SK-N-SH (cell line): ENCODE measurements around the gene GPN1. TPM values are rescaled to one million over a fixed set of nuclear protein-coding genes. Genes with fewer than 3 reads are reported as not detected.

Experiments
- CTCF ChIA-PET: fragments of 300-600, 350-600 bp; formaldehyde crosslinking; extraction: SDS; loops from one replicate; lab custom pipeline; 2021; lab: Yijun Ruan, JAX
- POLR2A ChIA-PET: fragments of 350-600 bp; sonication (Branson Sonifier 250); formaldehyde crosslinking; extraction: SDS; loops from one replicate; lab custom pipeline; 2020; ENCODE audit warnings: antibody characterized with exemption, inconsistent platforms; lab: Yijun Ruan, JAX
- DNase-seq: peaks from one replicate; pipeline ENCODE4 v3.0.0; 2012
- H2AFZ ChIP-seq: fragments of 200-600 bp; sonication (generic); 2 replicates; pipeline ENCODE4 v1.8.1; 2016; ENCODE audit warnings: antibody characterized with exemption, mild to moderate bottlenecking, low read depth
- H3F3A ChIP-seq: fragments of 200-600 bp; sonication (generic); replicated peaks from 2 replicates; pipeline ENCODE3; 2016; ENCODE audit warnings: antibody characterized with exemption, mild to moderate bottlenecking; ENCODE audit not compliant: insufficient read depth
- H3K27ac ChIP-seq, 2 experiments: fragments of 200-500 bp in 1 of 2; fragments of 200-600 bp in 1 of 2; sonication (Bioruptor generic) in 1 of 2; sonication (generic), shearing (Covaris generic) in 1 of 2; 2 replicates each; pipeline versions ENCODE4 v1.5.1 to v1.6.1; 2014 to 2016; ENCODE audit warnings: low read depth in 2 of 2, inconsistent platforms in 1 of 2, low read length in 1 of 2, mild to moderate bottlenecking in 1 of 2, mixed read lengths in 1 of 2
- H3K27me3 ChIP-seq: fragments of 200-600 bp; sonication (generic), shearing (Covaris generic); 2 replicates; pipeline ENCODE4 v1.6.1; 2016; ENCODE audit warnings: mixed run types; ENCODE audit not compliant: insufficient read depth
- H3K36me3 ChIP-seq, 2 experiments: fragments of 200-500 bp in 1 of 2; fragments of 200-600 bp in 1 of 2; sonication (Bioruptor generic) in 1 of 2; sonication (generic) in 1 of 2; replicated peaks in 1 of 2; 2 replicates each; pipeline versions ENCODE3 to v1.5.1; 2014 to 2016; ENCODE audit warnings: low read length in 1 of 2, mild to moderate bottlenecking in 1 of 2; ENCODE audit not compliant: insufficient read depth in 2 of 2, control insufficient read depth in 1 of 2
- H3K4me1 ChIP-seq, 2 experiments: fragments of 200-500 bp in 1 of 2; fragments of 200-600 bp in 1 of 2; sonication (Bioruptor generic) in 1 of 2; sonication (generic), shearing (Covaris generic) in 1 of 2; 2 replicates each; pipeline versions ENCODE4 v1.5.1 to v1.6.1; 2014 to 2016; ENCODE audit warnings: low read depth in 1 of 2, low read length in 1 of 2, mixed run types in 1 of 2; ENCODE audit not compliant: insufficient read depth in 2 of 2, control insufficient read depth in 1 of 2
- H3K4me2 ChIP-seq: fragments of 200-600 bp; sonication (generic), shearing (Covaris generic); 2 replicates; pipeline ENCODE4 v1.6.1; 2017; ENCODE audit warnings: mixed run types
- H3K4me3 ChIP-seq, 2 experiments: fragments of 200-500 bp in 1 of 2; fragments of 200-600 bp in 1 of 2; sonication (Bioruptor generic) in 1 of 2; sonication (generic), shearing (Covaris generic) in 1 of 2; 2 replicates each; pipeline versions ENCODE4 v1.5.1 to v1.8.1; 2014 to 2016; ENCODE audit warnings: low read depth in 2 of 2, inconsistent platforms in 1 of 2, low read length in 1 of 2, mild to moderate bottlenecking in 1 of 2, mixed read lengths in 1 of 2, moderate library complexity in 1 of 2
- H3K79me2 ChIP-seq: fragments of 200-600 bp; sonication (generic); 2 replicates; pipeline ENCODE4 v1.8.1; 2017; ENCODE audit warnings: mild to moderate bottlenecking; ENCODE audit not compliant: insufficient read depth
- H3K9ac ChIP-seq: fragments of 200-600 bp; sonication (generic); 2 replicates; pipeline ENCODE4 v1.6.1; 2017; ENCODE audit warnings: mixed run types
- H3K9me2 ChIP-seq: fragments of 200-600 bp; sonication (generic); 2 replicates; pipeline ENCODE4 v1.6.1; 2017; ENCODE audit warnings: mixed run types
- H3K9me3 ChIP-seq: fragments of 200-600 bp; sonication (generic); 2 replicates; pipeline ENCODE4 v1.6.1; 2017; ENCODE audit warnings: mixed run types, mild to moderate bottlenecking, moderate library complexity
- H4K20me1 ChIP-seq: fragments of 200-600 bp; sonication (generic); 2 replicates; pipeline ENCODE4 v1.6.1; 2017; ENCODE audit warnings: mild to moderate bottlenecking, mixed run types; ENCODE audit not compliant: insufficient read depth
- EP300 ChIP-seq, 2 experiments: IDR thresholded peaks; 2 replicates each; pipeline versions ENCODE4 v1.4.0 to v1.6.1; 2012; ENCODE audit warnings: borderline replicate concordance in 1 of 2, low read depth in 1 of 2, low read length in 1 of 2
- FOSL2 ChIP-seq: IDR thresholded peaks from 2 replicates; pipeline ENCODE4 v1.4.0; 2012; ENCODE audit warnings: low read depth, mild to moderate bottlenecking, moderate library complexity, borderline replicate concordance
- FOXJ3 ChIP-seq: sonication (generic); formaldehyde crosslinking; IDR thresholded peaks from 2 replicates; pipeline ENCODE4 v1.5.1; 2020; ENCODE audit warnings: mild to moderate bottlenecking, missing genetic modification reagents
- FOXM1 ChIP-seq: IDR thresholded peaks from 2 replicates; pipeline ENCODE4 v1.4.0; 2012; ENCODE audit warnings: low read depth, mild to moderate bottlenecking
- GABPA ChIP-seq: IDR thresholded peaks from 2 replicates; pipeline ENCODE4 v1.4.0; 2012; ENCODE audit warnings: low read depth, mild to moderate bottlenecking
- GATA2 ChIP-seq: sonication (generic); formaldehyde crosslinking; IDR thresholded peaks from 2 replicates; pipeline ENCODE4 v1.5.0; 2020; ENCODE audit warnings: mild to moderate bottlenecking, missing genetic modification reagents
- MAX ChIP-seq: IDR thresholded peaks from 2 replicates; pipeline ENCODE4 v1.4.0; 2012; ENCODE audit warnings: low read depth
- MEF2A ChIP-seq: IDR thresholded peaks from 2 replicates; pipeline ENCODE4 v1.4.0; 2012; ENCODE audit warnings: low read depth, borderline replicate concordance
- MXI1 ChIP-seq: IDR thresholded peaks from 2 replicates; pipeline ENCODE4 v1.6.1; 2012; ENCODE audit warnings: mild to moderate bottlenecking, low read depth, low read length, improper control_type of control experiment
- NFIC ChIP-seq: IDR thresholded peaks from 2 replicates; pipeline ENCODE4 v1.4.0; 2012; ENCODE audit warnings: borderline replicate concordance
- POLR2AphosphoS5 ChIP-seq: IDR thresholded peaks from 2 replicates; pipeline ENCODE4 v1.6.1; 2012; ENCODE audit warnings: low read depth, low read length
- RAD21 ChIP-seq: IDR thresholded peaks from 2 replicates; pipeline ENCODE4 v1.6.1; 2012; ENCODE audit warnings: mild to moderate bottlenecking, low read length
- RCOR1 ChIP-seq: fragments of 150-350 bp; IDR thresholded peaks from 2 replicates; pipeline ENCODE4 v1.6.1; 2017; ENCODE audit warnings: antibody characterized with exemption, low read length
- RFX5 ChIP-seq: IDR thresholded peaks from 2 replicates; pipeline ENCODE4 v1.6.1; 2012; ENCODE audit warnings: mild to moderate bottlenecking, improper control_type of control experiment, low read length
- RXRA ChIP-seq: IDR thresholded peaks from 2 replicates; pipeline ENCODE4 v1.4.0; 2012; ENCODE audit warnings: low read depth, mild to moderate bottlenecking, borderline replicate concordance
- SIN3A ChIP-seq: IDR thresholded peaks from 2 replicates; pipeline ENCODE4 v1.6.1; 2012; ENCODE audit warnings: low read depth, mild to moderate bottlenecking, low read length, moderate library complexity, borderline replicate concordance
- SMC3 ChIP-seq: IDR thresholded peaks from 2 replicates; pipeline ENCODE4 v1.6.1; 2012; ENCODE audit warnings: low read depth, low read length, improper control_type of control experiment
- TAF1 ChIP-seq: IDR thresholded peaks from 2 replicates; pipeline ENCODE4 v1.6.1; 2012; ENCODE audit warnings: low read depth, mild to moderate bottlenecking, low read length, moderate library complexity, borderline replicate concordance
- TCF12 ChIP-seq: IDR thresholded peaks from 2 replicates; pipeline ENCODE4 v1.4.0; 2012
- TEAD4 ChIP-seq: IDR thresholded peaks from 2 replicates; pipeline ENCODE4 v1.4.0; 2012; ENCODE audit warnings: mild to moderate bottlenecking, borderline replicate concordance; ENCODE audit not compliant: insufficient read depth
- USF2 ChIP-seq: fragments of 150-350 bp; IDR thresholded peaks from 2 replicates; pipeline ENCODE4 v1.6.1; 2017; ENCODE audit warnings: antibody characterized with exemption, low read length, low read depth, borderline replicate concordance
- WGBS: methylation state at CpG from one replicate; pipeline ENCODE4 v1.1.6; 2017; ENCODE audit warnings: low lambda C conversion rate; 5-methylcytosine and 5-hydroxymethylcytosine counted together
- polyA plus RNA-seq, 3 experiments: library from polyadenylated mRNA; depleted of rRNA; stranded (reverse); fragments of >200 nt; gene quantifications; 2 replicates each; pipeline ENCODE4 v1.2.3, GENCODE V29; 2012
- TF ChIP-seq, protein P1 (sequence below): IDR thresholded peaks from 2 replicates; pipeline ENCODE4; 2012
- TF ChIP-seq, protein P2 (sequence below): IDR thresholded peaks from 2 replicates; pipeline ENCODE4 v1.4.0; 2012; ENCODE audit warnings: low read depth, borderline replicate concordance
- TF ChIP-seq, protein P3 (sequence below): IDR thresholded peaks from 2 replicates; pipeline ENCODE4 v1.6.1; 2012; ENCODE audit warnings: mild to moderate bottlenecking, low read depth, low read length, moderate library complexity

Gene GPN1
- 74.0 and 92.8 TPM in 2 replicates for polyA plus RNA-seq (2012; rRNA removed)
- polyA plus RNA-seq (2012; cell fraction: cytosol; rRNA removed) = 97.6 and 100 TPM in 2 replicates
- polyA plus RNA-seq (2012; cell fraction: nucleus; rRNA removed) = 56.0 and 77.7 TPM in 2 replicates

DNA sequence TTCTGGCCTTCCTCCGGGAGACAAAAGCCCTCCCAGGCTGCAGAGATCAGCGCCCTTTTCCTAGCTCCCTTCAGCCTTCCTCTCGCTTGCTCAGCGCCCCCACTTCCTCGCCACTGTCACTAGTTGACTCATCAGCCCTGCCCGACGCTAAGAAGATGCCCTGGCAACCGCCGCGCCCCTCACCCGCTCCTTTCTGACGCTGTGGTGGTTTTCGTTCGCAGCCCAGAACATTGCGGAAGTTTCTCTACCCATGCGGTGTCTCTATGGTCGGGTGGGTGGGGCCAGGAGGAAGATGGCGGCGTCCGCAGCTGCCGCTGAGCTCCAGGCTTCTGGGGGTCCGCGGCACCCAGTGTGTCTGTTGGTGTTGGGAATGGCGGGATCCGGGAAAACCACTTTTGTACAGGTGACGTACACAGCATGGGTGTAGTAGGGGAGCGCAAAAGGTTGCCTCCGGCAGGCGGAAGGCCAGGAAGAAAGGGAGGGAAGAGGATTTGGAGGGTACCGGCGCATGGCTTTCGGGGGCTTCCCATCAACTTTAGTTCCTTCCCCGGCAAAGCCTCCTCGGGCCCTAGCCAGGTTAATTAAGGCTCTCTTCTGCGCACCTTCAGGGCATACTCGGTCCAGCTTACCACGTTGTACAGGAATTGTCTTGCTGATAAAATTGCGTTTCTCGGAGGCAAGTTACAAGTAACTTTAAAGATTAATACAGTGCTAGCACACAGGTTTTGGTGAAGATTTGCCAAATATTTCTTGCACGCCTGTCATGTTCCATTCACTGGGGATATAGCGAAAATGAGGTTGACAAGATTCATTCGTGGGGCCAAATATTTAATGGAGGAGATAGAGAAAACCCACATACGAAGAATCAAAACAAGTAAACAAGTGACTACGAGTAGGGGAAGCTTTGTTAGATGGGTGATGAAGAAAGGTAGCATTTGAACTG is at the start of gene GPN1, which contains the start of gene CCDC121:
Gene GPN1, plus strand, starts transcription at position 284 of the 943 bp plus-strand sequence. Its CDS starts 9 bp downstream, at position 293.
Gene CCDC121, minus strand, starts transcription at position 246 of the 943 bp plus-strand sequence. CDS start 1,213 bp downstream, outside the sequence.
- Histone ChIP-seq H3K9me2 (no peaks in the 10 kb centered on the region), H3K4me1 (peaks cover 11 to 19% of the 10 kb centered on the region in 2 experiments), H2AFZ (peak within 1 kb of the TSS; percentile 75), H3K9me3 (no peaks in the 10 kb centered on the region), H3K27me3 (no peaks in the 10 kb centered on the region), H4K20me1 (no peaks in the 10 kb centered on the region), H3K4me2 (peak within 1 kb of the TSS; percentile 97), H3K36me3 (peaks cover 39 to 58% of the 10 kb centered on the region in 2 experiments), H3K27ac (peak within 1 kb of the TSS; percentile 80 to 93), H3K4me3 (peak within 1 kb of the TSS; percentile 63 to 84), H3K79me2 (peaks cover 28% of the 10 kb centered on the region), H3F3A (peaks cover 17% of the 10 kb centered on the region), H3K9ac (peak within 1 kb of the TSS; percentile 94)
- ChIA-PET CTCF (interaction anchor here (1.4 to 2.3 kb wide), 2 partner anchors 54 to 55 kb away, joined by 4 to 11 read pairs; no protein-coding TSS in a partner anchor), POLR2A (interaction anchor here (0.8 to 1.4 kb wide), 8 partner anchors 18 to 259 kb away, joined by 3 to 7 read pairs (median 4); partner anchors contain the start of genes FNDC4, NRBP1, PPM1G and SLC4A1AP)
- peak; percentile 91 for DNase-seq
- under 1% methylated on average over 44 of the region's 44 CpGs for WGBS
- peak; percentile 87 for TF ChIP-seq GABPA
- peak; percentile 67 for TF ChIP-seq FOXJ3 (CRISPR knock-in tag)
- peak; percentile 66 for TF ChIP-seq TCF12
- peak; percentile 49; the same call in 1 of the 2 replicates for TF ChIP-seq RCOR1
- TF ChIP-seq RAD21 = peak; percentile 25; the same call in 1 of the 2 replicates
- TF ChIP-seq NFIC = no peak
- TF ChIP-seq, protein P1, sequence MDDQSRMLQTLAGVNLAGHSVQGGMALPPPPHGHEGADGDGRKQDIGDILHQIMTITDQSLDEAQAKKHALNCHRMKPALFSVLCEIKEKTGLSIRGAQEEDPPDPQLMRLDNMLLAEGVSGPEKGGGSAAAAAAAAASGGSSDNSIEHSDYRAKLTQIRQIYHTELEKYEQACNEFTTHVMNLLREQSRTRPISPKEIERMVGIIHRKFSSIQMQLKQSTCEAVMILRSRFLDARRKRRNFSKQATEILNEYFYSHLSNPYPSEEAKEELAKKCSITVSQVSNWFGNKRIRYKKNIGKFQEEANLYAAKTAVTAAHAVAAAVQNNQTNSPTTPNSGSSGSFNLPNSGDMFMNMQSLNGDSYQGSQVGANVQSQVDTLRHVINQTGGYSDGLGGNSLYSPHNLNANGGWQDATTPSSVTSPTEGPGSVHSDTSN = peak; percentile 35
- TF ChIP-seq RFX5 = peak; percentile 60; the same call in 1 of the 2 replicates
- TF ChIP-seq POLR2AphosphoS5 = peak; percentile 97
- TF ChIP-seq USF2 = no peak
- TF ChIP-seq MAX = peak; percentile 93
- no peak for TF ChIP-seq MEF2A
- TF ChIP-seq SIN3A = peak; percentile 98
- no peak for TF ChIP-seq SMC3
- no peak for TF ChIP-seq GATA2 (CRISPR knock-in tag)
- TF ChIP-seq TEAD4 = 0 out of 2 replicates have a peak, but pooled peaks have one; percentile 15
- TF ChIP-seq, protein P2, sequence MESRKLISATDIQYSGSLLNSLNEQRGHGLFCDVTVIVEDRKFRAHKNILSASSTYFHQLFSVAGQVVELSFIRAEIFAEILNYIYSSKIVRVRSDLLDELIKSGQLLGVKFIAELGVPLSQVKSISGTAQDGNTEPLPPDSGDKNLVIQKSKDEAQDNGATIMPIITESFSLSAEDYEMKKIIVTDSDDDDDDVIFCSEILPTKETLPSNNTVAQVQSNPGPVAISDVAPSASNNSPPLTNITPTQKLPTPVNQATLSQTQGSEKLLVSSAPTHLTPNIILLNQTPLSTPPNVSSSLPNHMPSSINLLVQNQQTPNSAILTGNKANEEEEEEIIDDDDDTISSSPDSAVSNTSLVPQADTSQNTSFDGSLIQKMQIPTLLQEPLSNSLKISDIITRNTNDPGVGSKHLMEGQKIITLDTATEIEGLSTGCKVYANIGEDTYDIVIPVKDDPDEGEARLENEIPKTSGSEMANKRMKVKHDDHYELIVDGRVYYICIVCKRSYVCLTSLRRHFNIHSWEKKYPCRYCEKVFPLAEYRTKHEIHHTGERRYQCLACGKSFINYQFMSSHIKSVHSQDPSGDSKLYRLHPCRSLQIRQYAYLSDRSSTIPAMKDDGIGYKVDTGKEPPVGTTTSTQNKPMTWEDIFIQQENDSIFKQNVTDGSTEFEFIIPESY = 0 out of 2 replicates have a peak, but pooled peaks have one; percentile 52
- peak; percentile 92 for TF ChIP-seq FOSL2
- peak; percentile 44 to 59; a peak in 2 of 4 replicates for TF ChIP-seq EP300 (IDR thresholded peaks at IDR 0.05; ENCODE audit: borderline replicate concordance in 1 of 2, low read depth in 1 of 2, low read length in 1 of 2)
- no peak for TF ChIP-seq RXRA
- TF ChIP-seq FOXM1 = no peak
- peak; percentile 98 for TF ChIP-seq MXI1
- peak; percentile 100 for TF ChIP-seq TAF1
- TF ChIP-seq, protein P3, sequence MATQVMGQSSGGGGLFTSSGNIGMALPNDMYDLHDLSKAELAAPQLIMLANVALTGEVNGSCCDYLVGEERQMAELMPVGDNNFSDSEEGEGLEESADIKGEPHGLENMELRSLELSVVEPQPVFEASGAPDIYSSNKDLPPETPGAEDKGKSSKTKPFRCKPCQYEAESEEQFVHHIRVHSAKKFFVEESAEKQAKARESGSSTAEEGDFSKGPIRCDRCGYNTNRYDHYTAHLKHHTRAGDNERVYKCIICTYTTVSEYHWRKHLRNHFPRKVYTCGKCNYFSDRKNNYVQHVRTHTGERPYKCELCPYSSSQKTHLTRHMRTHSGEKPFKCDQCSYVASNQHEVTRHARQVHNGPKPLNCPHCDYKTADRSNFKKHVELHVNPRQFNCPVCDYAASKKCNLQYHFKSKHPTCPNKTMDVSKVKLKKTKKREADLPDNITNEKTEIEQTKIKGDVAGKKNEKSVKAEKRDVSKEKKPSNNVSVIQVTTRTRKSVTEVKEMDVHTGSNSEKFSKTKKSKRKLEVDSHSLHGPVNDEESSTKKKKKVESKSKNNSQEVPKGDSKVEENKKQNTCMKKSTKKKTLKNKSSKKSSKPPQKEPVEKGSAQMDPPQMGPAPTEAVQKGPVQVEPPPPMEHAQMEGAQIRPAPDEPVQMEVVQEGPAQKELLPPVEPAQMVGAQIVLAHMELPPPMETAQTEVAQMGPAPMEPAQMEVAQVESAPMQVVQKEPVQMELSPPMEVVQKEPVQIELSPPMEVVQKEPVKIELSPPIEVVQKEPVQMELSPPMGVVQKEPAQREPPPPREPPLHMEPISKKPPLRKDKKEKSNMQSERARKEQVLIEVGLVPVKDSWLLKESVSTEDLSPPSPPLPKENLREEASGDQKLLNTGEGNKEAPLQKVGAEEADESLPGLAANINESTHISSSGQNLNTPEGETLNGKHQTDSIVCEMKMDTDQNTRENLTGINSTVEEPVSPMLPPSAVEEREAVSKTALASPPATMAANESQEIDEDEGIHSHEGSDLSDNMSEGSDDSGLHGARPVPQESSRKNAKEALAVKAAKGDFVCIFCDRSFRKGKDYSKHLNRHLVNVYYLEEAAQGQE = peak; percentile 79
